ENCODE results near the gene NOP56. TPM values are rescaled to one million over a fixed set of nuclear protein-coding genes. Genes with fewer than 3 reads are reported as not detected.

NOP56 gene
- polyA plus RNA-seq, 2 of the 4 experiments (the other 2 are of a cell fraction): 571 to 658 TPM

GRCh38 chr20:2604506-2604835, 48.0 kb upstream of the NOP56 start:
- ChIA-PET CTCF (interaction anchor here (0.8 kb wide), 1 partner anchor 49 kb away, joined by 3 read pairs; no protein-coding TSS in a partner anchor), POLR2A (no interaction called here)
- Histone ChIP-seq H3K4me2 (no peak overlapping the region), H3K4me1 (no peaks in the 10 kb centered on the region), H3K9me3 (peaks cover 23% of the 10 kb centered on the region), H3K27ac (no peak overlapping the region), H3K4me3 (no peak overlapping the region)
- ATAC-seq: no peak
- WGBS (ENCODE audit: missing lambda C conversion rate): 38% methylated on average over 3 of the region's 3 CpGs
- FAIRE-seq: no peak
- DNase-seq (ENCODE audit: low read depth in 1 of 2, low spot score in 1 of 2): no peak
- TF ChIP-seq HOXB5 (CRISPR knock-in tag; IDR thresholded peaks at IDR 0.05): no peak
- TF ChIP-seq CHD2 (IDR thresholded peaks at IDR 0.05; ENCODE audit: low read length, partially characterized antibody): no peak
- no peak for TF ChIP-seq ZSCAN20 (CRISPR knock-in tag; IDR thresholded peaks at IDR 0.05)
- TF ChIP-seq GATA3 (IDR thresholded peaks at IDR 0.05; ENCODE audit: borderline replicate concordance): no peak
- no peak for TF ChIP-seq SREBF2 (IDR thresholded peaks at IDR 0.05)
- no peak for TF ChIP-seq EHMT2 (IDR thresholded peaks at IDR 0.05; ENCODE audit: low read depth)
- TF ChIP-seq MAFK (IDR thresholded peaks at IDR 0.05; ENCODE audit: partially characterized antibody): no peak
- TF ChIP-seq TP53 (CRISPR knock-in tag; IDR thresholded peaks at IDR 0.05): no peak
- TF ChIP-seq ELK1 (IDR thresholded peaks at IDR 0.05; ENCODE audit: low read depth, low read length): no peak
- no peak for TF ChIP-seq PBX3 (IDR thresholded peaks at IDR 0.05)
- TF ChIP-seq NR3C1 (IDR thresholded peaks at IDR 0.05): no peak
- TF ChIP-seq ZC3H11A (IDR thresholded peaks at IDR 0.05): no peak
- TF ChIP-seq BHLHE40 (IDR thresholded peaks at IDR 0.05; ENCODE audit: low read depth, low read length): no peak
- no peak for TF ChIP-seq NFE2L2 (conservative IDR thresholded peaks at IDR 0.05; ENCODE audit: low read length)
- no peak for TF ChIP-seq MAX (IDR thresholded peaks at IDR 0.05)
- no peak for TF ChIP-seq ESRRA (IDR thresholded peaks at IDR 0.05; ENCODE audit: borderline replicate concordance, low read length)
- no peak for TF ChIP-seq ZNF302 (CRISPR knock-in tag; IDR thresholded peaks at IDR 0.05)
- no peak for TF ChIP-seq MAZ (IDR thresholded peaks at IDR 0.05; ENCODE audit: borderline replicate concordance, low read depth, low read length)

GRCh38 chr20:2606507-2607006, 45.9 kb upstream of the NOP56 start:
- H3K27ac ChIP-seq: no peak overlapping the region
- DNase-seq (ENCODE audit: low read depth in 1 of 2, low spot score in 1 of 2): no peak
- WGBS (ENCODE audit: missing lambda C conversion rate): 0% methylated on average over 1 of the region's 1 CpG
- ChIA-PET CTCF (interaction anchor here (0.6 to 0.9 kb wide), 4 partner anchors 40 to 82 kb away, joined by 3 to 4 read pairs (median 3); no protein-coding TSS in a partner anchor), POLR2A (no interaction called here)
- peaks cover 23% of the 10 kb centered on the region for H3K9me3 ChIP-seq
- no peak overlapping the region for H3K4me3 ChIP-seq
- no peaks in the 10 kb centered on the region for H3K4me1 ChIP-seq
- no peak overlapping the region for H3K4me2 ChIP-seq
- no peak for FAIRE-seq
- TF ChIP-seq HDAC2 (IDR thresholded peaks at IDR 0.05): peak; percentile 57; the same call in 1 of the 2 replicates
- TF ChIP-seq RFX5 (IDR thresholded peaks at IDR 0.05): no peak
- TF ChIP-seq ZFP36 (IDR thresholded peaks at IDR 0.05; ENCODE audit: borderline replicate concordance, partially characterized antibody): no peak
- TF ChIP-seq NR3C1 (IDR thresholded peaks at IDR 0.05): no peak
- TF ChIP-seq MAX (IDR thresholded peaks at IDR 0.05): no peak
- TF ChIP-seq CBX8 (IDR thresholded peaks at IDR 0.05): no peak
- no peak for ATAC-seq

GRCh38 chr20:2610326-2610725, 42.1 kb upstream of the NOP56 start:
- H3K4me2 ChIP-seq: no peak overlapping the region
- CTCF ChIA-PET: no interaction called here
- no peak overlapping the region for H3K27ac ChIP-seq
- WGBS (ENCODE audit: missing lambda C conversion rate): 19% methylated on average over 6 of the region's 6 CpGs
- ATAC-seq (no peak), FAIRE-seq (no peak), DNase-seq (ENCODE audit: low read depth in 1 of 2, low spot score in 1 of 2) (no peak)
- peaks cover 22% of the 10 kb centered on the region for H3K9me3 ChIP-seq
- POLR2A ChIA-PET: no interaction called here
- H3K4me3 ChIP-seq: no peak overlapping the region
- no peak for TF ChIP-seq RFX5 (IDR thresholded peaks at IDR 0.05)
- no peak for TF ChIP-seq KDM1A (IDR thresholded peaks at IDR 0.05; ENCODE audit: low read depth)
- no peak for TF ChIP-seq TFCP2L1 (CRISPR knock-in tag; IDR thresholded peaks at IDR 0.05)
- no peak for TF ChIP-seq HDAC2 (IDR thresholded peaks at IDR 0.05)
- no peak for TF ChIP-seq POLR2A (IDR thresholded peaks at IDR 0.05; ENCODE audit: low read length)
- no peaks in the 10 kb centered on the region for H3K4me1 ChIP-seq

Measured in A549 (cell line).